Erythroblast (primary cell): ENCODE measurements around the gene PIP5K1B.

Experiments
- GATA1 ChIP-seq: IDR thresholded peaks from 2 replicates; pipeline ENCODE4 v1.6.1; 2011; ENCODE audit warnings: low read depth, mild to moderate bottlenecking, control low read depth, low read length, moderate library complexity
- POLR2A ChIP-seq: IDR thresholded peaks from 2 replicates; pipeline ENCODE4 v1.6.1; 2011; ENCODE audit warnings: mild to moderate bottlenecking, low read length

DNA sequence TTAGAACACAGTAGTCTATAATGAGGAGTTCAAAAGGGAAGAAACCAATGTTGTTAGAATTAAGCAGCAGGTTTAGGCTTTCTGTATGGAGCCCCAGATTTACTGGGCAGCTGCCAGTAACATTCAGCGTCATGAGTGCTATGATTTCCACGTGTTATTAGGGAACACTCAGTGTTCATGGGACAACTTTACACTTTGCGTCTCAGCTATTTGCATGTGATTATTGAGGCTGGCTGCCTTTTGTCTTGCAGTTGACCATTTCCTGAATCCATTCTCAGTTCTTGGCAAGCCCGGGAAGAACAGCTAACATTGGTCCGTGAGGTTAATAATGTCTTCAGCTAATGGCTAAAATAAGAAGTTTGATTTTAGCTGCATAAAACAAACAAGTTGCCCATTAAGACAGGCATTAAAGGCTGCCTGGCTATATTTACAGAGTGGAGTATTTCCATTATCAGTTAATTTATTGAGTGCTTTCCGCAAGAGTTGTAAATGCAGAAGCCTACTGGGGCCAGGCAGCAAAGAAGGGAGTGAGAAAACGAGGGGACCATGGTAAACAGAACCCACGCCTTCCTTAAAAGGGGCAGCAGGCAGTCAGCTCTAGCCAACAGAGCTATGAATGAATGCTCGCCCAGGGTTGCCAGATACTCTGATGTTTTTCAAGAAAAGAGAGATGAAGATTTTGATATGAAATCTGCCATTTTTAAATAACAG is 120.9 kb downstream of the PIP5K1B start:
- TF ChIP-seq POLR2A = no peak
- TF ChIP-seq GATA1 = no peak
